K562 (cell line): Measurements from ENCODE around the gene GRK4. TPM values are rescaled to one million over a fixed set of nuclear protein-coding genes. Genes with fewer than 3 reads are reported as not detected.

Source experiments
- ATAC-seq: fragments of 200-7000 bp; cut with Tn5 transposase; 3 replicates; pipeline ENCODE4 v1.9.1; 2020; ENCODE audit warnings: moderate library complexity
- BruUV-seq: library from RNA; stranded (reverse); fragments of 400-500 nt; replicated peaks from 2 replicates; lab custom pipeline; 2021; lab: Mats Ljungman, UMichigan
- CTCF ChIA-PET: fragments of 300-600 bp; formaldehyde crosslinking; extraction: SDS; loops from one replicate; lab custom pipeline; 2021; ENCODE audit warnings: low intra/inter-chr PET ratio; lab: Yijun Ruan, JAX
- POLR2A ChIA-PET: fragments of 300-600, 350-650 bp; sonication (Branson Sonifier 250); formaldehyde crosslinking; extraction: SDS; loops from one replicate; lab custom pipeline; 2021; ENCODE audit warnings: antibody characterized with exemption, inconsistent platforms; lab: Yijun Ruan, JAX
- DNase-seq, 4 experiments: peaks; one replicate each; pipeline versions ENCODE4 v3.0.0 to v3.0.0-alpha.2; 2011 to 2018; ENCODE audit warnings: low spot score in 3 of 4, mixed read lengths in 3 of 4; ENCODE audit errors: extremely low read depth in 1 of 4
- FAIRE-seq: peaks from 2 replicates; lab custom pipeline; 2011; peaks lifted over from hg19 to GRCh38; lab: Jason Lieb, UNC
- H2AFZ ChIP-seq: 2 replicates; pipeline ENCODE4 v1.6.0; 2011; ENCODE audit warnings: low read depth, low read length, control low read depth, inconsistent platforms
- H3K27ac ChIP-seq: fragments of 200-600 bp; 3 replicates; pipeline ENCODE4 v1.8.0; 2011; ENCODE audit warnings: low read depth, mild to moderate bottlenecking, control low read depth, inconsistent platforms, low read length, moderate library complexity, mixed read lengths; ENCODE audit errors: extremely low read depth
- H3K27me3 ChIP-seq, 2 experiments: fragments of 300-600 bp in 1 of 2; 2 replicates in 1 of 2; 3 replicates in 1 of 2; pipeline versions ENCODE4 v1.6.0 to v1.8.0; 2011; ENCODE audit warnings: inconsistent platforms in 2 of 2, low read length in 2 of 2, mild to moderate bottlenecking in 1 of 2, mixed read lengths in 1 of 2, moderate library complexity in 1 of 2; ENCODE audit not compliant: control insufficient read depth in 2 of 2, insufficient read depth in 2 of 2
- H3K36me3 ChIP-seq: fragments of 300-600 bp; 3 replicates; pipeline ENCODE4 v1.8.0; 2011; ENCODE audit warnings: mild to moderate bottlenecking, low read length, inconsistent platforms; ENCODE audit not compliant: control insufficient read depth, insufficient read depth
- H3K4me1 ChIP-seq, 2 experiments: fragments of 200-600 bp in 1 of 2; replicated peaks in 1 of 2; 2 replicates in 1 of 2; 3 replicates in 1 of 2; pipeline versions ENCODE4 v1.5.1 to v1.8.0; 2011; ENCODE audit warnings: inconsistent platforms in 2 of 2, low read length in 2 of 2, mild to moderate bottlenecking in 1 of 2, mixed read lengths in 1 of 2, moderate library complexity in 1 of 2; ENCODE audit not compliant: control insufficient read depth in 2 of 2, insufficient read depth in 2 of 2
- H3K4me2 ChIP-seq: 2 replicates; pipeline ENCODE4 v1.6.1; 2011; ENCODE audit warnings: low read length, control low read depth, inconsistent platforms, mixed read lengths; ENCODE audit not compliant: insufficient read depth
- H3K4me3 ChIP-seq: fragments of 200-600 bp; sonication (generic), shearing (Covaris generic); 2 replicates; pipeline ENCODE4 v1.5.1; 2016; ENCODE audit warnings: control low read depth, inconsistent platforms
- H3K79me2 ChIP-seq: fragments of 200-600 bp; 3 replicates; pipeline ENCODE4 v1.8.0; 2011; ENCODE audit warnings: low read length, inconsistent platforms; ENCODE audit not compliant: control insufficient read depth, insufficient read depth
- H3K9ac ChIP-seq, 2 experiments: 2 replicates each; pipeline versions ENCODE4 v1.6.0 to v1.6.1; 2011; ENCODE audit warnings: low read depth in 2 of 2, low read length in 2 of 2, control low read depth in 1 of 2, inconsistent platforms in 1 of 2, mild to moderate bottlenecking in 1 of 2, mixed read lengths in 1 of 2; ENCODE audit not compliant: insufficient read depth in 1 of 2
- H3K9me1 ChIP-seq: one replicate; pipeline ENCODE4 v1.6.0; 2011; ENCODE audit warnings: inconsistent platforms, mild to moderate bottlenecking, low read length, moderate library complexity; ENCODE audit not compliant: control insufficient read depth, insufficient read depth
- H3K9me3 ChIP-seq: replicated peaks from 2 replicates; pipeline ENCODE4 v1.5.1; 2011; ENCODE audit warnings: low read depth, low read length, inconsistent platforms; ENCODE audit not compliant: control insufficient read depth, insufficient read depth
- H4K20me1 ChIP-seq: replicated peaks from 2 replicates; pipeline ENCODE4 v1.6.1; 2011; ENCODE audit warnings: low read length, inconsistent platforms, mixed read lengths; ENCODE audit not compliant: control insufficient read depth, insufficient read depth
- GTF2A2 ChIP-seq: IDR thresholded peaks from 2 replicates; pipeline ENCODE4 v1.6.1; 2016; ENCODE audit warnings: mild to moderate bottlenecking, missing genetic modification characterization, missing compliant biosample characterization
- whole genome bisulfite sequencing: fragments of 100-300 bp; shearing (Covaris generic); methylation state at CpG from one replicate; pipeline ENCODE4 v1.1.6; 2016; ENCODE audit warnings: low coverage, mixed read lengths; ENCODE audit not compliant: insufficient coverage; ENCODE audit errors: missing lambda C conversion rate; 5-methylcytosine and 5-hydroxymethylcytosine counted together
- in situ Hi-C: fragments of 300-500 bp; cut with MboI; formaldehyde crosslinking; loops from 4 replicates; pipeline ENCODE4 v1.15.0; 2018; ENCODE audit warnings: inconsistent platforms, mixed read lengths
- intact Hi-C: fragments of 100-400 bp; cut with micrococcal nuclease; formaldehyde crosslinking; loops from 2 replicates; pipeline ENCODE4 v1.14.2; 2022
- polyA plus RNA-seq, 8 experiments: library from polyadenylated mRNA; depleted of rRNA in 4 of 8; stranded (reverse) in 5 of 8; unstranded in 3 of 8; fragments of >200 nt; fragmentation: Nextera tagmentation in 2 of 8; fragmentation: Illumina TruSeq in 1 of 8; extraction: Ambion mirVana in 2 of 8; extraction: Trizol in 1 of 8; gene quantifications; 2 replicates each; pipeline versions ENCODE4 v1.2.1 to v1.2.3, GENCODE V29; 2011 to 2014; ENCODE audit warnings: inconsistent platforms in 1 of 8, missing spikeins in 1 of 8
- total RNA-seq, 7 experiments: library from RNA; depleted of rRNA in 6 of 7; stranded (reverse); fragments of >200 nt in 6 of 7; fragmentation: Illumina TruSeq in 2 of 7; extraction: Trizol in 2 of 7; gene quantifications; 2 replicates each; pipeline versions ENCODE4 v1.2.1 to v1.2.3, GENCODE V29; 2011 to 2021; ENCODE audit warnings: low replicate concordance in 1 of 7
- TF ChIP-seq, protein P1 (sequence below): fragments of 450-650 bp; IDR thresholded peaks from 2 replicates; pipeline ENCODE4 v1.6.1; 2017; ENCODE audit warnings: antibody characterized with exemption

The GRK4 gene
- total and polyA plus RNA-seq, 9 of the 15 experiments (the other 6 are each of a cell fraction or from before 2014, with no cell fraction given), result 1.1 to 4.8 (median 2.6) TPM

DNA sequence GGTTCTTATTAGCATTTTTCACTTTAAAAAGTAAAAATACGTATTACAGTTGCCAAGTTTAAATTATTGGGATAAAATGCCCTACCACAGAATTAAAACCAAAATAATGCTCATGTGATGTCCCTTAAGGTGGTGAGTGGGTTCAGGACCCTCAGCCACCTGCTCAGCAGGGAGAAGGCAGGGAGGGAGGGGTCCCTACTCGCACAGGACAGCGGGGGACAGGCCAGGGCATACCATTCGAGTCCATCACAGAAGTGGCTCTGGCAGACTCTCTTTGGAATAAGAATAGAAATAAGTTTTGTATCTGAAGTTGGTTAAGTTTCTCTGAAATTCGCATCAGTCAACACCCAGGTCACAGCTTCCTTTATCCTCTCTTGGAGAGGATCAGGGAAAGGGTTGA lies 37.9 kb upstream of the GRK4 start:
- WGBS, result 92% methylated on average over 5 of the region's 5 CpGs
- no peaks in the 10 kb centered on the region for H3K9me1 ChIP-seq
- 0 out of 2 replicates have a peak, but pooled peaks cover 8% of the 10 kb centered on the region for H4K20me1 ChIP-seq
- H3K9ac ChIP-seq, result no peak overlapping the region
- DNase-seq, result no peak
- H3K4me1 ChIP-seq, result peaks cover 0 to 6% of the 10 kb centered on the region in 2 experiments; a peak in 1 of 5 replicates
- no peak for FAIRE-seq
- CTCF ChIA-PET, result no interaction called here
- no peak overlapping the region for H3K4me2 ChIP-seq
- H3K36me3 ChIP-seq, result peaks cover 68% of the 10 kb centered on the region; the same call in 2 of the 3 replicates
- H3K27ac ChIP-seq, result no peak overlapping the region
- in situ Hi-C loops, result no loop called here
- TF ChIP-seq, protein P1, sequence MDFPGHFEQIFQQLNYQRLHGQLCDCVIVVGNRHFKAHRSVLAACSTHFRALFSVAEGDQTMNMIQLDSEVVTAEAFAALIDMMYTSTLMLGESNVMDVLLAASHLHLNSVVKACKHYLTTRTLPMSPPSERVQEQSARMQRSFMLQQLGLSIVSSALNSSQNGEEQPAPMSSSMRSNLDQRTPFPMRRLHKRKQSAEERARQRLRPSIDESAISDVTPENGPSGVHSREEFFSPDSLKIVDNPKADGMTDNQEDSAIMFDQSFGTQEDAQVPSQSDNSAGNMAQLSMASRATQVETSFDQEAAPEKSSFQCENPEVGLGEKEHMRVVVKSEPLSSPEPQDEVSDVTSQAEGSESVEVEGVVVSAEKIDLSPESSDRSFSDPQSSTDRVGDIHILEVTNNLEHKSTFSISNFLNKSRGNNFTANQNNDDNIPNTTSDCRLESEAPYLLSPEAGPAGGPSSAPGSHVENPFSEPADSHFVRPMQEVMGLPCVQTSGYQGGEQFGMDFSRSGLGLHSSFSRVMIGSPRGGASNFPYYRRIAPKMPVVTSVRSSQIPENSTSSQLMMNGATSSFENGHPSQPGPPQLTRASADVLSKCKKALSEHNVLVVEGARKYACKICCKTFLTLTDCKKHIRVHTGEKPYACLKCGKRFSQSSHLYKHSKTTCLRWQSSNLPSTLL, result no peak
- TF ChIP-seq GTF2A2 (tag), result no peak
- H2AFZ ChIP-seq, result no peak overlapping the region
- intact Hi-C loops, result no loop called here
- H3K79me2 ChIP-seq, result no peaks in the 10 kb centered on the region
- ATAC-seq, result no peak
- no peaks in the 10 kb centered on the region for H3K9me3 ChIP-seq
- H3K27me3 ChIP-seq, result no peaks in the 10 kb centered on the region
- H3K4me3 ChIP-seq, result no peak overlapping the region
- POLR2A ChIA-PET, result interaction anchor here (0.7 to 1.0 kb wide), 2 partner anchors 10 to 95 kb away, joined by 3 read pairs; no protein-coding TSS in a partner anchor
- BruUV-seq, result no TSS peak
